HEK293 (cell line): ENCODE results near the gene ZBTB20.

Experiments used
- CTCF ChIA-PET: fragments of 350-600 bp; formaldehyde crosslinking; extraction: SDS; loops from one replicate; lab custom pipeline; 2021; ENCODE audit warnings: antibody characterized with exemption; lab: Yijun Ruan, JAX
- POLR2A ChIA-PET: fragments of 300-600 bp; formaldehyde crosslinking; extraction: SDS; loops from one replicate; lab custom pipeline; 2020; ENCODE audit warnings: antibody characterized with exemption, inconsistent platforms; lab: Yijun Ruan, JAX
- H3K27ac ChIP-seq: fragments of 200-500 bp; sonication (Bioruptor generic); 2 replicates; pipeline ENCODE4 v1.5.1; 2014; ENCODE audit warnings: low read depth, low read length, control low read depth, inconsistent platforms; ENCODE audit errors: extremely low read depth
- H3K36me3 ChIP-seq, 2 experiments: fragments of 200-500 bp in 1 of 2; sonication (Bioruptor generic) in 1 of 2; 1 replicate in 1 of 2; 2 replicates in 1 of 2; pipeline ENCODE4 v1.5.1; 2014 to 2017; ENCODE audit warnings: inconsistent platforms in 2 of 2, low read length in 2 of 2; ENCODE audit not compliant: control insufficient read depth in 2 of 2, insufficient read depth in 1 of 2
- H3K4me1 ChIP-seq: fragments of 200-500 bp; sonication (Bioruptor generic); 2 replicates; pipeline ENCODE4 v1.5.1; 2014; ENCODE audit warnings: mild to moderate bottlenecking, low read length, inconsistent platforms; ENCODE audit not compliant: control insufficient read depth, insufficient read depth
- H3K4me3 ChIP-seq: 2 replicates; pipeline ENCODE4 v1.5.1; 2011; ENCODE audit warnings: low read depth, mild to moderate bottlenecking, control low read depth, low read length, moderate library complexity
- H3K9me3 ChIP-seq: fragments of 200-500 bp; sonication (Bioruptor generic); 2 replicates; pipeline ENCODE4 v1.5.1; 2014; ENCODE audit warnings: low read depth, low read length, inconsistent platforms; ENCODE audit not compliant: control insufficient read depth, insufficient read depth
- HOXA7 ChIP-seq: sonication (generic); formaldehyde crosslinking; IDR thresholded peaks from 2 replicates; pipeline ENCODE4 v1.8.1; 2022; ENCODE audit warnings: missing genetic modification reagents, borderline replicate concordance
- IKZF3 ChIP-seq: fragments of 450-650 bp; IDR thresholded peaks from 2 replicates; pipeline ENCODE4 v1.5.0; 2018; ENCODE audit warnings: missing biosample characterization, mild to moderate bottlenecking, missing genetic modification characterization, moderate library complexity
- KLF10 ChIP-seq: fragments of 450-650 bp; IDR thresholded peaks from 2 replicates; pipeline ENCODE4 v1.5.1; 2018; ENCODE audit warnings: missing biosample characterization, mild to moderate bottlenecking, missing genetic modification characterization
- TRIM28 ChIP-seq: IDR thresholded peaks from 2 replicates; pipeline ENCODE4 v1.6.1; 2011; ENCODE audit warnings: low read length, control low read depth, borderline replicate concordance
- YY1 ChIP-seq: fragments of 450-650 bp; formaldehyde crosslinking; IDR thresholded peaks from 2 replicates; pipeline ENCODE4 v1.5.1; 2018; ENCODE audit warnings: missing biosample characterization, missing genetic modification characterization
- ZBTB11 ChIP-seq: fragments of 450-650 bp; formaldehyde crosslinking; conservative IDR thresholded peaks from 2 replicates; pipeline ENCODE4 v1.5.1; 2016; ENCODE audit warnings: low read depth, missing biosample characterization, missing genetic modification characterization
- ZBTB44 ChIP-seq: fragments of 450-650 bp; IDR thresholded peaks from 2 replicates; pipeline ENCODE4 v1.5.1; 2018; ENCODE audit warnings: missing biosample characterization, mild to moderate bottlenecking, missing genetic modification characterization
- ZBTB48 ChIP-seq: fragments of 450-650 bp; formaldehyde crosslinking; IDR thresholded peaks from 2 replicates; pipeline ENCODE4 v1.5.1; 2016; ENCODE audit warnings: missing biosample characterization, missing genetic modification characterization
- ZBTB8A ChIP-seq: fragments of 450-650 bp; formaldehyde crosslinking; IDR thresholded peaks from 2 replicates; pipeline ENCODE4 v1.5.1; 2016; ENCODE audit warnings: missing biosample characterization, missing genetic modification characterization
- ZNF114 ChIP-seq: fragments of 450-650 bp; formaldehyde crosslinking; IDR thresholded peaks from 2 replicates; pipeline ENCODE4 v1.5.0; 2017; ENCODE audit warnings: missing biosample characterization, missing genetic modification characterization
- ZNF140 ChIP-seq: fragments of 450-650 bp; formaldehyde crosslinking; IDR thresholded peaks from 2 replicates; pipeline ENCODE4 v1.5.1; 2016; ENCODE audit warnings: missing biosample characterization, missing genetic modification characterization
- ZNF214 ChIP-seq: fragments of 450-650 bp; formaldehyde crosslinking; IDR thresholded peaks from 2 replicates; pipeline ENCODE4 v1.5.1; 2017; ENCODE audit warnings: missing biosample characterization, mild to moderate bottlenecking, missing genetic modification characterization, borderline replicate concordance
- ZNF221 ChIP-seq: fragments of 450-650 bp; formaldehyde crosslinking; IDR thresholded peaks from 2 replicates; pipeline ENCODE4 v1.5.1; 2017; ENCODE audit warnings: missing biosample characterization, missing genetic modification characterization, borderline replicate concordance
- ZNF26 ChIP-seq: fragments of 450-650 bp; formaldehyde crosslinking; IDR thresholded peaks from 2 replicates; pipeline ENCODE4 v1.5.1; 2016; ENCODE audit warnings: missing biosample characterization, missing genetic modification characterization
- ZNF324 ChIP-seq: fragments of 450-650 bp; formaldehyde crosslinking; IDR thresholded peaks from 2 replicates; pipeline ENCODE4 v1.5.1; 2016; ENCODE audit warnings: missing biosample characterization, missing genetic modification characterization
- ZNF354C ChIP-seq: fragments of 450-650 bp; formaldehyde crosslinking; IDR thresholded peaks from 2 replicates; pipeline ENCODE4 v1.5.1; 2016; ENCODE audit warnings: missing biosample characterization, missing genetic modification characterization, low read depth, borderline replicate concordance
- ZNF423 ChIP-seq: fragments of 450-650 bp; formaldehyde crosslinking; IDR thresholded peaks from 2 replicates; pipeline ENCODE4 v1.5.1; 2016; ENCODE audit warnings: missing biosample characterization, missing genetic modification characterization
- ZNF623 ChIP-seq: fragments of 450-650 bp; formaldehyde crosslinking; IDR thresholded peaks from 2 replicates; pipeline ENCODE4 v1.5.1; 2016; ENCODE audit warnings: missing biosample characterization, missing genetic modification characterization
- ZNF677 ChIP-seq: fragments of 450-650 bp; IDR thresholded peaks from 2 replicates; pipeline ENCODE4 v1.5.0; 2018; ENCODE audit warnings: missing biosample characterization, mild to moderate bottlenecking, missing genetic modification characterization, moderate library complexity
- ZNF707 ChIP-seq: fragments of 450-650 bp; formaldehyde crosslinking; IDR thresholded peaks from 2 replicates; pipeline ENCODE4 v1.5.1; 2016; ENCODE audit warnings: missing biosample characterization, missing genetic modification characterization
- ZNF791 ChIP-seq: fragments of 450-650 bp; formaldehyde crosslinking; IDR thresholded peaks from 2 replicates; pipeline ENCODE4 v1.5.1; 2016; ENCODE audit warnings: missing biosample characterization, missing genetic modification characterization
- ZNF837 ChIP-seq: fragments of 450-650 bp; formaldehyde crosslinking; IDR thresholded peaks from 2 replicates; pipeline ENCODE4 v1.5.1; 2016; ENCODE audit warnings: missing biosample characterization, missing genetic modification characterization
- ZXDB ChIP-seq: fragments of 450-650 bp; formaldehyde crosslinking; IDR thresholded peaks from 2 replicates; pipeline ENCODE4 v1.5.1; 2016; ENCODE audit warnings: missing biosample characterization, missing genetic modification characterization
- TF ChIP-seq, protein P1 (sequence below): fragments of 450-650 bp; formaldehyde crosslinking; IDR thresholded peaks from 2 replicates; pipeline ENCODE4 v1.5.1; 2017; ENCODE audit warnings: missing biosample characterization, missing genetic modification characterization

Gene ZBTB20

GRCh38 chr3:114649331-114649730 lies 497.8 kb downstream of the ZBTB20 start (continued):
- no peak for TF ChIP-seq ZBTB8A
- no peak for TF ChIP-seq ZNF221

DNA sequence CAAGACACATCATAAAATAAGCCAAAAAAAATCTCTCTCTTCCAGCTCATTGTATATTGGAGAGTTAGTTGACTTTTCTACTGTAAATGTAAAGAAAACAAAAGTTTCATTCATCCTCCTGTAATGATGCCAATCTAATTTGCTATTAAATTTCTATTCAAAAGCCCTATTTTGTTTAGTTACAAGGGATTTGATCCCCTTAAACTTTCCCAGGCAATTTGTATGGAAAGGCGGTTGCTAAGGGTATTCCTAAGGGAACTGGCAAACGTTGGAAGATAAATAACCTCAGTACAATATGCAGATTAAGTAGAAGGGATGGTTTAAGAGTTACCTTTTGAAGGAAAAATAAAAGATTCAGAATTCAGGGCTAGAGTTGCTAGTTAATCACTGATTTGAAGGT lies 500.6 kb downstream of the ZBTB20 start:
- CTCF ChIA-PET, result no interaction called here
- Histone ChIP-seq H3K4me3 (no peak overlapping the region), H3K9me3 (no peaks in the 10 kb centered on the region), H3K27ac (no peak overlapping the region), H3K36me3 (no peaks in the 10 kb centered on the region), H3K4me1 (no peaks in the 10 kb centered on the region)
- POLR2A ChIA-PET, result no interaction called here
- TF ChIP-seq ZNF707 (no peak), IKZF3 (no peak), ZNF214 (tag by site-specific recombination) (no peak), ZNF324 (tag by site-specific recombination) (no peak), ZNF677 (tag by site-specific recombination) (no peak), ZXDB (tag by site-specific recombination) (no peak)

DNA sequence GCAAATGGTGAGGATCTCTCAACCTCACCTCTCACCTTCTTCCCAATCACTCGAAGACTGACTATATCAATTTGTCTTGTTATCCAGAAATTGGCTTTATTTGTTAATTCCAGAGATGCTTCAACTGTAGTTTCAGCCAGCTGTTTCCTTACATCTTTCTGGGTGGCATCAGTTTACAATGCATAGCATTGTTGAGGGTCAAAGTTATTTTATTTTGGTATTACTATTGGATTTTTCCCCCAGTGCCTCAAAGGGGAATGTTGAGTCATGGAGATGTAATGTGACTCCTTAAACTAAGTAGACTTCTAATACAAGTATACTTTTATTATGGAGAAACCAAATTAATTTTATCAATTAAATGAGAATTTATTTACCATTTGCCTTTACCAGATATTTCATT lies 501.7 kb downstream of the ZBTB20 start:
- Histone ChIP-seq H3K9me3 (no peaks in the 10 kb centered on the region), H3K4me3 (no peak overlapping the region), H3K4me1 (no peaks in the 10 kb centered on the region), H3K36me3 (no peaks in the 10 kb centered on the region), H3K27ac (no peak overlapping the region)
- no peak for TF ChIP-seq YY1 (tag by site-specific recombination)
- no peak for TF ChIP-seq ZNF837 (tag by site-specific recombination)
- TF ChIP-seq HOXA7 (CRISPR knock-in tag), result no peak
- ChIA-PET POLR2A (no interaction called here), CTCF (no interaction called here)

DNA sequence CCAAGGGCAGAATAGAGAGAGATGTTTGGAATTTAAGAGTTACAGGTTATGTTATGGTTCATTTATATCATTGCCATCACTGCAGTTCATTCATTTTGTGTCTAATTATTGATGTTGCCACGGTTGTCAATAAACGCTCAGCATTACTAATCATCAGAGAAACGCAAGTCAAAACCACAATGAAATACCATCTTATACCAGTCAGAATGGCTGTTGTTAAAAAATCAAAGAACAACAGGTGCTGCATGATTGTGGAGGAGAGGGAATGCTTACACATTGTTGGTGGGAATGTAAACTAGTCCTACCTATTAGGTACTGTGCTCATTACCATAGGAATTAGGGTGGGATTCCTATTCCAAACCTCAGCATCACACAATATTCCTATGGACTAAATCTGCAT lies 502.7 kb downstream of the ZBTB20 start:
- ChIA-PET POLR2A (no interaction called here), CTCF (no interaction called here)
- Histone ChIP-seq H3K4me3 (no peak overlapping the region), H3K4me1 (no peaks in the 10 kb centered on the region), H3K27ac (no peak overlapping the region), H3K36me3 (no peaks in the 10 kb centered on the region), H3K9me3 (no peaks in the 10 kb centered on the region)
- TF ChIP-seq ZNF140 (no peak), ZNF26 (tag by site-specific recombination) (no peak), TRIM28 (no peak), ZNF114 (no peak), ZNF623 (tag by site-specific recombination) (no peak), KLF10 (tag by site-specific recombination) (no peak), ZNF791 (tag by site-specific recombination) (no peak), ZBTB48 (no peak), ZNF423 (tag by site-specific recombination) (no peak), ZBTB44 (tag by site-specific recombination) (no peak), ZNF354C (tag by site-specific recombination) (no peak), ZBTB11 (tag by site-specific recombination) (no peak)
- TF ChIP-seq, protein P1, sequence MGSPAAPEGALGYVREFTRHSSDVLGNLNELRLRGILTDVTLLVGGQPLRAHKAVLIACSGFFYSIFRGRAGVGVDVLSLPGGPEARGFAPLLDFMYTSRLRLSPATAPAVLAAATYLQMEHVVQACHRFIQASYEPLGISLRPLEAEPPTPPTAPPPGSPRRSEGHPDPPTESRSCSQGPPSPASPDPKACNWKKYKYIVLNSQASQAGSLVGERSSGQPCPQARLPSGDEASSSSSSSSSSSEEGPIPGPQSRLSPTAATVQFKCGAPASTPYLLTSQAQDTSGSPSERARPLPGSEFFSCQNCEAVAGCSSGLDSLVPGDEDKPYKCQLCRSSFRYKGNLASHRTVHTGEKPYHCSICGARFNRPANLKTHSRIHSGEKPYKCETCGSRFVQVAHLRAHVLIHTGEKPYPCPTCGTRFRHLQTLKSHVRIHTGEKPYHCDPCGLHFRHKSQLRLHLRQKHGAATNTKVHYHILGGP (tag by site-specific recombination), result no peak
